CD4-positive, alpha-beta T cell treated with Interleukin-21 for 1 hour (primary cell): ENCODE results near the gene RALGAPA2.
"Not testable (repeated sequence)": the region's sequence is repeated elsewhere in the genome, so short reads cannot be mapped to it uniquely, and the experiment has no call there.

Source experiments
- DNase-seq: peaks from one replicate; pipeline ENCODE4 v3.0.0-alpha.2; 2020

RALGAPA2 gene

GRCh38 chr20:20363434-20363798 is 349.0 kb downstream of the RALGAPA2 start:
- DNase-seq, result no peak

- no peak for DNase-seq
Observed at GRCh38 chr20:20362774-20363433, 349.5 kb downstream of the RALGAPA2 start.

- peak; percentile 40 for DNase-seq
Observed at GRCh38 chr20:20360464-20360863, 352.0 kb downstream of the RALGAPA2 start.

- DNase-seq, result no peak
Observed at GRCh38 chr20:20359628-20360027, 352.8 kb downstream of the RALGAPA2 start.

- no peak for DNase-seq
Observed at GRCh38 chr20:20358801-20359200, 353.6 kb downstream of the RALGAPA2 start.

GRCh38 chr20:20355503-20355902 is 356.9 kb downstream of the RALGAPA2 start:
- not testable (repeated sequence) for DNase-seq

- DNase-seq, result no peak
Observed at GRCh38 chr20:20353576-20353975, 358.9 kb downstream of the RALGAPA2 start.

GRCh38 chr20:20344476-20344875 is 368.0 kb downstream of the RALGAPA2 start:
- no peak for DNase-seq

GRCh38 chr20:20343932-20344331 is 368.5 kb downstream of the RALGAPA2 start:
- no peak for DNase-seq
